ENCODE measurements around the gene LRRC74A.

DNA sequence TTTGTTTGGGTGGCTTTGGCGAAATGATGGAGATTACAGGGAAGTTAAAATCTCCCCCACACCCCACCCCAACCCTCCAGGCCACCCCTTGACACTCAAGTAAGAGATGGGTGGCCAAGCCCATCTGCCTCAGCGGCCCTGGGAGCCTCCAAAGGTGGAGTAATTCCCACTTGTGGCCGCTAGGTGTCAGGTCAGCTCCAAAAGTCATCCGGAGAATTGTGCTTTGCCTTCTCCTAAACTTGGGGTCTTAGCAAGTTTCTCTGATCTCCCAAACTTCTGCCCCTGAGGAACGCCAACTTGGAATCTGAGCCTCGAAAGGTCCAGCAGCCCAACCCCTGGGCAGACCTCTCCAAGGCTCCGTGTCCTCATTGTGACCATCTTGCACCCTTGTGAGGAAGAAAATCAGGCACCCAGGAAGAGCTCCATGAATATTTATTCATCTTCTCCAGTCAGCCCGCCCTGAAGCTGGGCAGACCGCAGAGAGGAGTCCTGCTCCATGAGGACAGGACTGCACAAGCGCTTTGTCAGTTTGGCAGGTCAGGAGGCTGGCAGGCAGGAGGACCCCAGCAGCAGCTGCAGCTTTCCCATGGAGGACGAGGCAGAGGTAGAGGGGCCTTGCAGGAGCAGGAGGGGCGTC is 46.7 kb downstream of the LRRC74A start:
- TF ChIP-seq, protein P1, sequence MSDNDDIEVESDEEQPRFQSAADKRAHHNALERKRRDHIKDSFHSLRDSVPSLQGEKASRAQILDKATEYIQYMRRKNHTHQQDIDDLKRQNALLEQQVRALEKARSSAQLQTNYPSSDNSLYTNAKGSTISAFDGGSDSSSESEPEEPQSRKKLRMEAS (IDR thresholded peaks at IDR 0.05; ENCODE audit: insufficient read depth, insufficient read length), result no peak
- TF ChIP-seq, protein P2, sequence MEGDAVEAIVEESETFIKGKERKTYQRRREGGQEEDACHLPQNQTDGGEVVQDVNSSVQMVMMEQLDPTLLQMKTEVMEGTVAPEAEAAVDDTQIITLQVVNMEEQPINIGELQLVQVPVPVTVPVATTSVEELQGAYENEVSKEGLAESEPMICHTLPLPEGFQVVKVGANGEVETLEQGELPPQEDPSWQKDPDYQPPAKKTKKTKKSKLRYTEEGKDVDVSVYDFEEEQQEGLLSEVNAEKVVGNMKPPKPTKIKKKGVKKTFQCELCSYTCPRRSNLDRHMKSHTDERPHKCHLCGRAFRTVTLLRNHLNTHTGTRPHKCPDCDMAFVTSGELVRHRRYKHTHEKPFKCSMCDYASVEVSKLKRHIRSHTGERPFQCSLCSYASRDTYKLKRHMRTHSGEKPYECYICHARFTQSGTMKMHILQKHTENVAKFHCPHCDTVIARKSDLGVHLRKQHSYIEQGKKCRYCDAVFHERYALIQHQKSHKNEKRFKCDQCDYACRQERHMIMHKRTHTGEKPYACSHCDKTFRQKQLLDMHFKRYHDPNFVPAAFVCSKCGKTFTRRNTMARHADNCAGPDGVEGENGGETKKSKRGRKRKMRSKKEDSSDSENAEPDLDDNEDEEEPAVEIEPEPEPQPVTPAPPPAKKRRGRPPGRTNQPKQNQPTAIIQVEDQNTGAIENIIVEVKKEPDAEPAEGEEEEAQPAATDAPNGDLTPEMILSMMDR (IDR thresholded peaks at IDR 0.05; ENCODE audit: extremely low read depth in 1 of 2, insufficient read depth in 1 of 2, low read depth in 1 of 2, low read length in 2 of 2), result peak; percentile 76 to 88
- TF ChIP-seq POLR2A (IDR thresholded peaks at IDR 0.05; ENCODE audit: low read depth, low read length) (no peak), EZH2 (IDR thresholded peaks at IDR 0.05; ENCODE audit: borderline replicate concordance, low read depth, low read length, severe bottlenecking) (no peak), POLR2AphosphoS5 (IDR thresholded peaks at IDR 0.05; ENCODE audit: insufficient read depth, low read depth, low read length) (no peak), JUN (IDR thresholded peaks at IDR 0.05; ENCODE audit: borderline replicate concordance, insufficient read depth, insufficient read length, low read depth) (no peak), MYC (IDR thresholded peaks at IDR 0.05; ENCODE audit: low read depth, low read length) (no peak), GATA2 (IDR thresholded peaks at IDR 0.05; ENCODE audit: insufficient read depth, insufficient read length, low read depth, low read length) (no peak), FOS (IDR thresholded peaks at IDR 0.05; ENCODE audit: borderline replicate concordance, insufficient read depth, low read length) (no peak)

Data from endothelial cell of umbilical vein (primary cell).